Neuron (in vitro differentiated cells): ENCODE measurements around the gene LRRC4C.

Experiments used
- H2AFZ ChIP-seq: one replicate; pipeline ENCODE4 v1.6.1; 2013; ENCODE audit warnings: low read depth, mild to moderate bottlenecking, inconsistent platforms, low read length, moderate library complexity
- H3K27me3 ChIP-seq: one replicate; pipeline ENCODE4 v1.6.1; 2013; ENCODE audit warnings: low read length; ENCODE audit not compliant: insufficient read depth
- H3K36me3 ChIP-seq: one replicate; pipeline ENCODE4 v1.6.1; 2013; ENCODE audit warnings: low read length; ENCODE audit not compliant: insufficient read depth
- H3K4me1 ChIP-seq: one replicate; pipeline ENCODE4 v1.6.1; 2013; ENCODE audit warnings: low read length; ENCODE audit not compliant: insufficient read depth
- H3K4me3 ChIP-seq: 2 replicates; pipeline ENCODE4 v1.5.1; 2013; ENCODE audit warnings: mild to moderate bottlenecking, low read length, moderate library complexity
- H3K9me3 ChIP-seq: one replicate; pipeline ENCODE4 v1.6.1; 2013; ENCODE audit warnings: low read length

The LRRC4C gene

GRCh38 chr11:41110527-41110926, 348.9 kb downstream of the LRRC4C start:
- Histone ChIP-seq H3K9me3 (no peaks in the 10 kb centered on the region), H3K4me1 (peaks cover 8% of the 10 kb centered on the region), H2AFZ (no peak overlapping the region), H3K27me3 (no peaks in the 10 kb centered on the region), H3K36me3 (no peaks in the 10 kb centered on the region), H3K4me3 (no peak overlapping the region)

GRCh38 chr11:41102471-41102870, 357.0 kb downstream of the LRRC4C start:
- no peaks in the 10 kb centered on the region for H3K4me1 ChIP-seq
- H3K9me3 ChIP-seq, result no peaks in the 10 kb centered on the region
- no peak overlapping the region for H2AFZ ChIP-seq
- no peak overlapping the region for H3K4me3 ChIP-seq
- no peaks in the 10 kb centered on the region for H3K27me3 ChIP-seq
- H3K36me3 ChIP-seq, result no peaks in the 10 kb centered on the region

- H3K4me3 ChIP-seq, result no peak overlapping the region
- H3K4me1 ChIP-seq, result no peaks in the 10 kb centered on the region
- no peaks in the 10 kb centered on the region for H3K27me3 ChIP-seq
- H3K36me3 ChIP-seq, result no peaks in the 10 kb centered on the region
- H2AFZ ChIP-seq, result no peak overlapping the region
- peaks cover 2% of the 10 kb centered on the region for H3K9me3 ChIP-seq
Measured at GRCh38 chr11:41099654-41100053, 359.8 kb downstream of the LRRC4C start.

- Histone ChIP-seq H2AFZ (no peak overlapping the region), H3K4me3 (no peak overlapping the region), H3K4me1 (peaks cover 3% of the 10 kb centered on the region), H3K36me3 (no peaks in the 10 kb centered on the region), H3K9me3 (no peaks in the 10 kb centered on the region), H3K27me3 (no peaks in the 10 kb centered on the region)
Measured at GRCh38 chr11:41085123-41085522, 374.3 kb downstream of the LRRC4C start.

- H3K9me3 ChIP-seq, result peaks cover 6% of the 10 kb centered on the region
- no peak overlapping the region for H2AFZ ChIP-seq
- no peaks in the 10 kb centered on the region for H3K27me3 ChIP-seq
- peaks cover 3% of the 10 kb centered on the region for H3K4me1 ChIP-seq
- H3K4me3 ChIP-seq, result no peak overlapping the region
- H3K36me3 ChIP-seq, result no peaks in the 10 kb centered on the region
Measured at GRCh38 chr11:41081756-41082285, 377.6 kb downstream of the LRRC4C start.

GRCh38 chr11:41074318-41074717, 385.1 kb downstream of the LRRC4C start:
- Histone ChIP-seq H3K27me3 (no peaks in the 10 kb centered on the region), H3K4me3 (no peak overlapping the region), H3K9me3 (peaks cover 7% of the 10 kb centered on the region), H2AFZ (no peak overlapping the region), H3K36me3 (no peaks in the 10 kb centered on the region), H3K4me1 (no peaks in the 10 kb centered on the region)

GRCh38 chr11:41065432-41065831, 394.0 kb downstream of the LRRC4C start:
- no peaks in the 10 kb centered on the region for H3K9me3 ChIP-seq
- H3K4me1 ChIP-seq, result no peaks in the 10 kb centered on the region
- no peaks in the 10 kb centered on the region for H3K36me3 ChIP-seq
- H2AFZ ChIP-seq, result no peak overlapping the region
- H3K27me3 ChIP-seq, result no peaks in the 10 kb centered on the region
- H3K4me3 ChIP-seq, result no peak overlapping the region

GRCh38 chr11:41058138-41058537, 401.3 kb downstream of the LRRC4C start:
- H3K4me3 ChIP-seq, result no peak overlapping the region
- no peak overlapping the region for H2AFZ ChIP-seq
- no peaks in the 10 kb centered on the region for H3K27me3 ChIP-seq
- no peaks in the 10 kb centered on the region for H3K36me3 ChIP-seq
- H3K9me3 ChIP-seq, result no peaks in the 10 kb centered on the region
- H3K4me1 ChIP-seq, result peaks cover 2% of the 10 kb centered on the region

- no peak overlapping the region for H3K4me3 ChIP-seq
Measured at GRCh38 chr11:41056892-41057569, 402.4 kb downstream of the LRRC4C start.

GRCh38 chr11:41053894-41054293, 405.6 kb downstream of the LRRC4C start:
- Histone ChIP-seq H3K4me3 (no peak overlapping the region), H2AFZ (no peak overlapping the region), H3K9me3 (no peaks in the 10 kb centered on the region), H3K27me3 (no peaks in the 10 kb centered on the region), H3K4me1 (peaks cover 2% of the 10 kb centered on the region), H3K36me3 (no peaks in the 10 kb centered on the region)

More at GRCh38 chr11:41056892-41057569, 402.4 kb downstream of the LRRC4C start:
- no peaks in the 10 kb centered on the region for H3K9me3 ChIP-seq
- H3K4me1 ChIP-seq, result peaks cover 2% of the 10 kb centered on the region
- H3K27me3 ChIP-seq, result no peaks in the 10 kb centered on the region
- H2AFZ ChIP-seq, result no peak overlapping the region
- no peaks in the 10 kb centered on the region for H3K36me3 ChIP-seq

GRCh38 chr11:41051919-41052635, 407.4 kb downstream of the LRRC4C start:
- no peak overlapping the region for H2AFZ ChIP-seq
- no peaks in the 10 kb centered on the region for H3K36me3 ChIP-seq
- peaks cover 2% of the 10 kb centered on the region for H3K4me1 ChIP-seq

GRCh38 chr11:41050791-41051190, 408.7 kb downstream of the LRRC4C start:
- Histone ChIP-seq H3K4me1 (peaks cover 2% of the 10 kb centered on the region), H2AFZ (no peak overlapping the region), H3K36me3 (no peaks in the 10 kb centered on the region), H3K27me3 (no peaks in the 10 kb centered on the region), H3K9me3 (no peaks in the 10 kb centered on the region), H3K4me3 (no peak overlapping the region)

More at GRCh38 chr11:41051919-41052635, 407.4 kb downstream of the LRRC4C start:
- Histone ChIP-seq H3K27me3 (no peaks in the 10 kb centered on the region), H3K4me3 (no peak overlapping the region), H3K9me3 (no peaks in the 10 kb centered on the region)

- H3K4me3 ChIP-seq, result no peak overlapping the region
- no peaks in the 10 kb centered on the region for H3K36me3 ChIP-seq
Measured at GRCh38 chr11:41047229-41047628, 412.2 kb downstream of the LRRC4C start.

More at GRCh38 chr11:41047229-41047628, 412.2 kb downstream of the LRRC4C start:
- no peak overlapping the region for H2AFZ ChIP-seq
- no peaks in the 10 kb centered on the region for H3K9me3 ChIP-seq
- H3K27me3 ChIP-seq, result no peaks in the 10 kb centered on the region
- H3K4me1 ChIP-seq, result no peaks in the 10 kb centered on the region
